Sigmoid colon (tissue), 4 donors: ENCODE data around the gene KIF3B.

Experiments used
- CTCF ChIP-seq, 4 experiments: fragments of 450-650 bp in 3 of 4; fragments of 200-600 bp in 1 of 4; IDR thresholded peaks; one replicate each; pipeline ENCODE4 v1.5.1; 2016 to 2019; ENCODE audit warnings: antibody characterized with exemption in 4 of 4, mild to moderate bottlenecking in 3 of 4, moderate library complexity in 2 of 4
- POLR2A ChIP-seq, 2 donors: fragments of 450-650 bp; IDR thresholded peaks; one replicate each; pipeline ENCODE4 v1.6.1; 2016; ENCODE audit warnings: antibody characterized with exemption in 2 of 2, mild to moderate bottlenecking in 2 of 2, moderate library complexity in 2 of 2
- POLR2AphosphoS5 ChIP-seq, 4 donors: sonication (generic); formaldehyde crosslinking; IDR thresholded peaks; one replicate each; pipeline ENCODE4 v1.6.1; 2017; ENCODE audit warnings: antibody characterized with exemption in 4 of 4

DNA sequence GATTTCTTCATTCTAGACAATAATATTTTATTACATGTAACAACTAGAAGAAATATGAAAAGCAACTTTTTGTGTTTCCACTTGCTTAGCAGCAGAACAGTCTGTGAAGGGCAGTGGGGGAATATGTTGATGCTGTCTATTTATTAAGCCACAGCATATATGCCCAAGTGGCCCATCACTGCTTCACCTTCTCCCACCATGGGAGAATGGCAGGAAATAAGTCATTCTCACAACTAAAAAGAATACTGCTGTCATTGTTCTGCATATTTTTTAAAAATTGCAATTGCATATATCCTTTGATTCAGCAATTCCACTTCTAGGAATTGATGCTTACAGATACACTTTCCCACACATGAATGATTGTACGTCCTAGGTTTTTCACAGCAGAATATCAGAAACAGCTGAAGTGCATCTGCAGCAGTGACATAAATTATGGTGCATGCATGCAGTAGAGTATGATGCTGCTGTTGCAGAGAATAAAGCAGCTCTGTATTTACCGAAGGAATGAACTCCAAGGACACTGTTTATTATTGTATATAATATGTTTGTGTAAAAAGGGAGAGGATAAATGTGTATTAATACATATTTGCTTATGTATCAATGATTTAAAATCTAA, 26.8 kb downstream of the KIF3B start:
- no peak for TF ChIP-seq CTCF (IDR thresholded peaks at IDR 0.05)
- TF ChIP-seq POLR2AphosphoS5 (IDR thresholded peaks at IDR 0.05): no peak
- TF ChIP-seq POLR2A (IDR thresholded peaks at IDR 0.05): no peak
